Ascending aorta (tissue), 2 donors: ENCODE data around the gene HADHA. TPM values are rescaled to one million over a fixed set of nuclear protein-coding genes. Genes with fewer than 3 reads are reported as not detected.
A peak's percentile ranks its signal among the peaks of the same experiment; 100 is the strongest.

Experiments
- DNase-seq, 2 donors: peaks; one replicate each; pipeline ENCODE4 v3.0.0-alpha.2; 2019; ENCODE audit warnings: low spot score in 2 of 2
- H3K27ac ChIP-seq, 2 donors: fragments of 200-600 bp; sonication (generic); one replicate each; pipeline ENCODE4 v1.5.1; 2016 to 2017; ENCODE audit warnings: mild to moderate bottlenecking in 1 of 2
- H3K27me3 ChIP-seq: fragments of 200-600 bp; sonication (generic); one replicate; pipeline ENCODE4 v1.5.1; 2017
- H3K36me3 ChIP-seq, 2 donors: fragments of 200-600 bp; sonication (generic); one replicate each; pipeline ENCODE4 v1.5.1; 2016
- H3K4me1 ChIP-seq, 2 donors: fragments of 200-600 bp; sonication (generic); one replicate each; pipeline ENCODE4 v1.5.1; 2016 to 2017; ENCODE audit warnings: mild to moderate bottlenecking in 1 of 2
- H3K4me3 ChIP-seq, 2 donors: fragments of 200-600 bp; sonication (generic); one replicate each; pipeline ENCODE4 v1.5.1; 2016 to 2017; ENCODE audit warnings: mild to moderate bottlenecking in 1 of 2
- H3K9me3 ChIP-seq, 2 donors: fragments of 200-600 bp; sonication (generic); one replicate each; pipeline ENCODE4 v1.5.1; 2016
- CTCF ChIP-seq, 3 experiments: fragments of 200-600 bp in 2 of 3; fragments of 450-650 bp in 1 of 3; sonication (generic) in 2 of 3; IDR thresholded peaks; one replicate each; pipeline ENCODE4 v1.5.1; 2016 to 2019; ENCODE audit warnings: antibody characterized with exemption in 3 of 3, mild to moderate bottlenecking in 1 of 3, moderate library complexity in 1 of 3
- intact Hi-C: fragments of 100-400 bp; cut with DNase I; formaldehyde crosslinking; loops from one replicate; pipeline ENCODE4 v1.15.1; 2023
- total RNA-seq: library from RNA; depleted of rRNA; stranded (reverse); fragments of >200 nt; gene quantifications from one replicate; pipeline ENCODE4 v1.1.0, GENCODE V29; 2016

HADHA gene
- total RNA-seq, 1 donor from 2014 or later = 49.5 TPM

- peaks cover 4% of the 10 kb centered on the region in 2 donors for H3K4me1 ChIP-seq
- peaks cover 15% of the 10 kb centered on the region for H3K27me3 ChIP-seq
- intact Hi-C loops = no loop called here
- no peaks in the 10 kb centered on the region for H3K36me3 ChIP-seq
- peak within 1 kb of the TSS; percentile 57 to 63 for H3K4me3 ChIP-seq
- no peak for TF ChIP-seq CTCF (IDR thresholded peaks at IDR 0.05)
- no peaks in the 10 kb centered on the region for H3K9me3 ChIP-seq
- H3K27ac ChIP-seq = no peak within 1 kb of the TSS
- peak in 1 of 2 donors; percentile 60 for DNase-seq
Observed at GRCh38 chr2:26172871-26173775, 71.3 kb downstream of the HADHA start, which contains the start of gene GAREM2. Gene GAREM2, plus strand, starts transcription at chr2:26173088. Its CDS starts 133 bp downstream, at chr2:26173221.

- Histone ChIP-seq H3K9me3 (no peaks in the 10 kb centered on the region), H3K36me3 (no peaks in the 10 kb centered on the region), H3K27me3 (peaks cover 15% of the 10 kb centered on the region), H3K27ac (no peak overlapping the region), H3K4me3 (peak overlapping the region; percentile 57 to 59), H3K4me1 (peaks cover 4% of the 10 kb centered on the region in 2 donors)
- no peak for TF ChIP-seq CTCF (IDR thresholded peaks at IDR 0.05)
- intact Hi-C loops = no loop called here
- DNase-seq = peak in 1 of 2 donors; percentile 58
Observed at GRCh38 chr2:26172189-26172870, 72.1 kb downstream of the HADHA start.

GRCh38 chr2:26170795-26171194 lies 73.6 kb downstream of the HADHA start:
- no peak overlapping the region for H3K4me3 ChIP-seq
- TF ChIP-seq CTCF (IDR thresholded peaks at IDR 0.05) = no peak
- intact Hi-C loops = no loop called here
- H3K9me3 ChIP-seq = no peaks in the 10 kb centered on the region
- no peaks in the 10 kb centered on the region for H3K36me3 ChIP-seq
- no peak overlapping the region for H3K27ac ChIP-seq
- peak in 1 of 2 donors; percentile 31 for DNase-seq
- peaks cover 4% of the 10 kb centered on the region in 2 donors for H3K4me1 ChIP-seq
- peaks cover 15% of the 10 kb centered on the region for H3K27me3 ChIP-seq

GRCh38 chr2:26169681-26170414 lies 74.6 kb downstream of the HADHA start:
- Histone ChIP-seq H3K27ac (no peak overlapping the region), H3K9me3 (no peaks in the 10 kb centered on the region), H3K36me3 (no peaks in the 10 kb centered on the region), H3K4me1 (peaks cover 4% of the 10 kb centered on the region in 2 donors), H3K27me3 (peaks cover 15% of the 10 kb centered on the region), H3K4me3 (no peak overlapping the region)
- intact Hi-C loops = no loop called here
- TF ChIP-seq CTCF (IDR thresholded peaks at IDR 0.05) = no peak
- peak in 1 of 2 donors; percentile 27 for DNase-seq

- DNase-seq = peak in 1 of 2 donors; percentile 34
- TF ChIP-seq CTCF (IDR thresholded peaks at IDR 0.05) = no peak
Observed at GRCh38 chr2:26169226-26169625, 75.2 kb downstream of the HADHA start.

More at GRCh38 chr2:26169226-26169625, 75.2 kb downstream of the HADHA start:
- Histone ChIP-seq H3K4me3 (no peak overlapping the region), H3K27ac (no peak overlapping the region), H3K36me3 (no peaks in the 10 kb centered on the region), H3K27me3 (peaks cover 10% of the 10 kb centered on the region), H3K4me1 (peaks cover 4% of the 10 kb centered on the region in 2 donors), H3K9me3 (no peaks in the 10 kb centered on the region)
- intact Hi-C loops = no loop called here
